ENCODE measurements around the gene PRDM16.

PRDM16 gene

DNA sequence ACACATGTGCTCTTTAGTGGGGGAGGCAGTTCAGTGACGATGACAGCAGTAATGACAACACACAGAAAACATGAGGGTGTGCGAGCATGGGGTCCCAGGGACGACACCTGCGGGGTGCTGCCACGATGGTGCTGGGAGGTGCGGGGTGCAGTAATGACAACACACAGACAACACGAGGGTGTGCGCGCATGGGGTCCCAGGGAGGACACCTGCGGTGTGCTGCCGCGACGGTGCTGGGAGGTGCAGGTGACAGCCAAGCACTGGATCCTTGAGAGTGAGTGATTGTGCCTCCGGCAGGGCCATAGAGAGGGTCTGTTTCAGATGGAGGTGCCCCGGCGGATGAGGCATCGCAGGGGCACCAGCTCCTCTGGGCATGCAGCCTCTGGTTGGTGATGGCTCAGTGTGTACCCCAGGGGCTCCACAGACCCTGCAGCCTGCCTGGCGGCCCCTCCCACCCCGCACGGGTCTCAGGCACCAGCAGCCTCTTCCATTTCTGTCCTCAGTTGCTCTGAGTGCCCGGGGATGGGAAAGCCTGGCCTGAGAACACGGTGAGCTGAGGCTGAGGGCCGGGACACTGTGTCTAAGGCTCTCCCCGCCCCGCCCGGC lies 193.8 kb downstream of the PRDM16 start:
- no peak for DNase-seq (ENCODE audit: low read depth)

DNA sequence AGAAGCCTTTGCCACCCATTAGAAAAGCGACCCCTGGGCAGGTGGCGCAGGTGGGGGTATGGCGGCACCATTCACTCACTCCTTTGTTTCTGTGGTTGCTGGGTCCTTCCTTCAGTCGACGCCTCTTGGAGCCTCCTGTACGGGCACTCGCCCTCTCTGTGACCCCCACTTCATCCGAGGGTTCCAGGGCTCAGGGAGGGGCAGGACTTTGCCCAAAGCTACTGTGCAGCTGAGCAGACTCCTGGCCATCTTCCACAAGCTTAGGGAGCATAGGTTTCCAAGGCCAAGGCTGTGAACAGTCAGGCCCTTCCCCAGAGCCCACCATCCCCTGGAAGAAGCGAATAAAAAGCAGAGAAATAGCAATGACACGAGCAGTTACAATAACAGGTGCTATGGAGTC lies 194.8 kb downstream of the PRDM16 start:
- DNase-seq (ENCODE audit: low read depth): no peak

DNA sequence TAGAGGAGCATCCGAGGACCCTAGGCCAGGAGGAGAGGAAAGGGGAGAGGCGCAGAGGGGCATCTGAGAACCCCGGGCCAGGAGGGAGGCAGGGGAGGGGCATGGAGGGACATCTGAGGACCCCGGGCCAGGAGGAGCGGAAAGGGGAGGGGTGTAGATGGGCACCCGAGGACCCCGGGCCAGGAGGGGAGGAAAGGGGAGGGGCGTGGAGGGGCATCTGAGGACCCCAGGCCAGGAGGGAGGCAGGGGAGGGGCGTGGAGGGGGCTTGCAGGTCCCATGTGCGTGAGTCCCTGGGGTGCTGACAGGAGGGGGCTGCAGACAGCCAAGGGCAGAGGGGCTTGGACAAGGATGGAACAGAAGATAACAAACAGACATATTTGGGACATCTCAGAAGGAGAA lies 195.5 kb downstream of the PRDM16 start:
- DNase-seq (ENCODE audit: low read depth): no peak

DNA sequence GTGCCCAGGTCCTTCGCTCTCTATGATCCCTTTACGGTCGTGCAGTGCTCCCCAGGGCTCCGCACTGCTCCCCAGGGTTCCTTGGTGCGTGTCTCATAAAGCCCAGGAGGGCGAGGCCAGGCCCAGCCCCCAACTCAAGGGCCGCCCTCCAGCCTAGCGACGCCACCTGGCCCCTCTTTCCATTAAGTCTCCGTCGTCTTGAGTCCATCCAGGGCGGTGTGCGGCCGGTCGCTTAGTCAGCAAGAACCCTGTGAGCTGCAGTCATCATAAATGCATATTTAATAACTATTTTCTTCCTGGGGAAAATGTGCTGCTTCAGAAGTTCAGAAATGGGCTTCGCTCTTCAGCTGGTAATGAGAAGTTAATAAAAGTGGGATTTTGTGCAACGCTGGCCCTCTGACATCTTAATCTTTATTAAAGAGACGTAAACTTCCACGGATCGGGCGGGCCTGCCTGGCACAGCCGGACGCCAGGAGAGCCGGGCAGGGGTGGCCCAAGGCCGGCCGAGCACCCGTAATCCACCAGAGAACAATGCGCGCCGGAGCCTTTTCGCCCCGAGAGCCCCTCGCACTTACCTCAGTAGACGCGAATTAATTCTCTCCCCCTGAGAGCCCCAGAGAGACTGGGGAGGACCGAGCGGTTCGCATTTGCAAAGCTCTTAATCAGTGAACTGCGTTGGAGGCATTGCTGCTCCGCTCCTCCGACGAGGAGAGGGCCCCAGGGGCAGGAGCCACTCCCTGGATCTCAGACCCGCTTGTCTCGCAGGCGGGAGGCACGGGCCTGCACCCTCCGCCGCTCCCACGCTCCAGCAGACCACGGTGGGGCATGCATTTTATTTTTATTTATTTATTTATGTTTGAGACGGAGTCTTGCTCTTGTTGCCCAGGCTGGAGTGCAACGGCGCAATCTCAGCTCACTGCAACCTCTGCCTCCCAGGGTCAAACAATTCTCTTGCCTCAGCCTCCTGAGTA lies 197.1 kb downstream of the PRDM16 start:
- DNase-seq (ENCODE audit: low read depth): no peak

DNA sequence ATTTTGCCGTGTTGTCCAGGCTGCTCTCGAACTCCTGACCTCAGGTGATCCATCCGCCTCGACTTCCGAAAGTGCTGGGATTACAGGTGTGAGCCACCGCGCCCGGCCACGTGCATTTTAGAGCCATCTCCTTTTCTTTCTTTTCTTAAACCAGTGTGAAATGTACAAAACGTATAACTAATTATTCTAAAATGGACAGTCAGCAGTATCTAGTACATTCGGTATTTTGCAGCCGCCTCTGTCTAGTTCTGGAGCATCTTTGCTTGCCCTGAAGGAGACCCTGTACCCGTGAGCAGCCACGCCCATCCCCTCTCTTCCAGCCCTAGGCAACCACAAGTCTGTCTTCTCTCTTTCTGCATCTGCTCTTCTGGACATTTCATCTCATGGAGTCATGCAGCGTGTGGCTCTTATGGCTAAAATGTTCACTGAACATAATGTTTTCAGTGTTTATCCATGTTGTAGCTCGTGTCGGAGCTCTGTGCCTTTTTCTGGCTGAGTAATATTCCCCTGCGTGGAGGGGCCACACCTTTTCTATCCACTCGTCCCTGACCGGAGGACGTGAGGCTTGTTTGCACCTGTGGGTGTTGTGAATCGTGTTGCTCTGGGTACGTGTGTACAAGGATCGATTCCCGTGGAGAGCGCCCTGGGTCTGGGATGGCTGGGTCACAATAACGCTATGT lies 198.0 kb downstream of the PRDM16 start:
- no peak for DNase-seq (ENCODE audit: low read depth)

DNA sequence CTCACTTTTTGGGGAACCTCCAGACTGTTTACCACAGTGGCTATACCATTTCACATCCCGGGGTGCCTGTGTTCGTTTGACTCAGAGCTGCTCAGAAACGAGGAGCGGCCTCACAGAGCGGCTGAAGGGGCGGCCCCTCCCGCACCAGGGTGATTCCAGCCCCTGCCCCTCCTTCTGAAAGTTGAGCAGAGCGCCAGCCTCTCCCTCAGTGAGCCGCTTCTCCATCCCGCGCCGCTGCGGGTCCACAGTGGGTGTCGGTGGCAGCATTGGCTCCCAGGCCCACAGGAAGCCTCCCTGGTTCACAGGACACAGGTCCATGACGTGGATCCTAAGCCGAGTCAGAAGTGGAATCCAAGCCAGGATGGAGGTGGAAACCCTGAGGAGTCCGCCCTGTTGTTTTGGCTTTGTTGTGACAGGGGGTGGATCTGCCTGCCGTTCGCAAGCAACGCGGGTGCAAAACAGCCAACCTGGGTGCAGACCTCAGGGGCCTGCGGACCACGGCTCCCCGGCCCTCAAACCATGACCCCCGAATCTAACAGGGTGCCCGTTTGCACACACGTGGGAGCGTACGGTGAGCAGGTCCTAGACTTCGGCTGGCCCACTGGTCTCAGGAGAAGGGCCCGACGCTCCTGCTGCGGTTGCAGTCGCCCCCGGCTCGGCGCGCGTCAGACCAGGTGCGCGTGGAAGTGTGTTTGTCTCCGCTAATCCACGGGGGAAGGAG lies 198.7 kb downstream of the PRDM16 start:
- DNase-seq (ENCODE audit: low read depth): no peak

DNA sequence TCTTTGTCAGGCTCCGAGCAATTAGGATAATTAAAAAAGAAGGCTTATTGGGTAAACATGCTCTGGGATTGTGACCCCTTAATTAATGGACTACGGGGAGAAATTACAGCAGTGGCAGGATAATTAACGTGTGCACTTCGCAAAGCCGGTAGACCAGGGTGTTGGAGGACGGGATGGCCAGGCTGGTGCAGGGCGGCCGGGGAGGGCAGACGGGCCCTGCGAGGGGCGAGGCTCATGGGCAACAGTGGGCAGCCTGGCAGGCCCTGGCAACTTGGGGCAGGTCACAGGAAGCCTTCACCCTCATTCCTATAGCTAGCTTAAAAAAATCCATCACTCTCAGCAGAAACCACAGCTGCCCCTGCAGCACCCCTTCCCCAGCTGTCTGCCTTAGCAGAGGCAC lies 199.3 kb downstream of the PRDM16 start:
- no peak for DNase-seq (ENCODE audit: low read depth)

DNA sequence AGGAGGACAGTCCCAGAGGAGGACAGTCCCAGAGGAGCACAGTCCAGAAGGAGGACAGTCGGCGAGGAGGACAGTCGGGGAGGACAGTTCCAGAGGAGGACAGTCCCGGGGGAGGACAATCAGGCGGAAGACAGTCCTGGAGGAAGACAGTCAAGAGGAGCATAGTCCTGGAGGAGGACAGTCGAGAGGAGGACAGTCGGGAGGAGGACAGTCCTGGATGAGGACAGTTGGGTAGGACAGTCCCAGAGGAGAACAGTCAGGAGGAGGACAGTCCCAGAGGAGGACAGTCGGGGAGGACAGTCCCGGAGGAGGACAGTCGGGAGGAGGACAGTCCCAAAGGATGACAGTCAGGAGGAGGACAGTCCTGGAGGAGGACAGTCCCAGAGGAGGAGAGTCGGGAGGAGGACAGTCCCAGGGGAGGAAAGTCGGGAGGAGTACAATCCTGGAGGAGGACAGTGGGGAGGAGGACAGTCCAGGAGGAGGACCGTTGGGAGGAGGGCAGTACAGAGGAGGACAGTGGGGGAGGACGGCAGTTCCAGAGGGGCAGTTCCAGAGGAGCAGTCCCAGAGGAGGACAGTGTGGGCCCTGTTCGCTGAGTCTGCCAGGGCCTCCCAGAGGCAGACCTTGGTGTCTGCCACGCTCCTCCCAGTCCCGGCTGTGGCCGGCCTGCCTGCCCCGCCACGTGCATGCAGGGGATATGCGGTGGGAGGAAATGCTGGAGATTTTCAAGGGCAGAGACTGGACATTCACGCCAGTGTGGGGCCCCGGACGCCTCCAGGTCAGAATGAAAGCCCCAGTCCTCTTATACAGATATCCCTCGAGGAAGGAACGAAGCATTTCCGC lies 201.6 kb downstream of the PRDM16 start:
- no peak for DNase-seq (ENCODE audit: low read depth)

DNA sequence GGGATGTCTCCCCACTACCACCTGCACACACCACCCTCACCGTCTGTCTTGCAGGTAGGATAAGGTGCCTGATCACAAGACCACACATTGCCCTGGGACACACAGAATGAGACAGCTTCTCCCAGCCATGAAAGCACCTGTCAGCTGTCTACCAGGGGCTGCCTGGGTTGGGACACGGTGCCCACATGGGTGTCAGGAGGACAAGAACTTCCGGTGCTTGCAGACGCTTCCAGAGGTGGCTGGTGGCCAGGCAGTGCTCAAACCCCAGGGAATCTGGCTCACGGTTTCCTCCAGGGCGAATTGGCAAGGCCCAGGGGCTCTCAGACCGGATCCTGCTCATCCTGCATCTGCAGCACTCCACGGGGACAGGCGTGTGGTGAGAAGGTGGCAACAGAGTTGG lies 202.9 kb downstream of the PRDM16 start:
- DNase-seq (ENCODE audit: low read depth): no peak

DNA sequence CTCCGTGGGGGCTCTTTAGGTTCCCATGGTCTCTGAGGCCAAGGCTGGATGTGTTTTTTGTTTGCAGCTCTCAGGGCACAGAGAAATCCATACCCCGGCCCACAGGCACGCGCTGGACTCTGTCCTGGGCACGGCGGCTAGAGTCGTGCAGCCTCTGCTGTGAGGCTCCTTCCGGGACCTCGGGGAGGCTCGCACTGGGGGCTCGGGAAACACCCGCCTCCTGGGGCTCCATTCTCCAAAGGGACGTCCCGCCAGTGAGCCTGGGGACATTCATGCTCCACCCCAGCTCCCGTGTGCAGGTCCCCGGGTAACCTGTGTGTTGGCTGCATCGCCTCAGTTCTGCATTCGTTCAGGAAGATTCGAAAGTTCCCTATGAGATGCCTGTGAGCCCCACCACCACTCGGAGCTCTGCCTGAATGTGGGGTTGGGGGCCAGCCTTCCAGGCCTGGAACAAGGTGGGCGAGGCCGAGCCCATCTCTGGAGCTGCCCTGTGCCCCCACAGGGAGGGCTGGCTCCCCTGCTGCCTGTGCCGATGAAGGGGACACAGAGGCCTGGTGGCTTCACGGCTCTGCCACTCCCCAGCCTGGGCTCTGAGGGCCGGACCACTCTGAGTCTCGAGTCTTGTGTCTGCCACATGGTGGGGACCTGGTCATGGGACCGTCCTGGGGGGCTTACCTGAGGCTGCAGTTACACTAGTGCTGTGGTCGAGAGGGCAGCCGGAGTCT lies 203.5 kb downstream of the PRDM16 start:
- no peak for DNase-seq (ENCODE audit: low read depth)

DNA sequence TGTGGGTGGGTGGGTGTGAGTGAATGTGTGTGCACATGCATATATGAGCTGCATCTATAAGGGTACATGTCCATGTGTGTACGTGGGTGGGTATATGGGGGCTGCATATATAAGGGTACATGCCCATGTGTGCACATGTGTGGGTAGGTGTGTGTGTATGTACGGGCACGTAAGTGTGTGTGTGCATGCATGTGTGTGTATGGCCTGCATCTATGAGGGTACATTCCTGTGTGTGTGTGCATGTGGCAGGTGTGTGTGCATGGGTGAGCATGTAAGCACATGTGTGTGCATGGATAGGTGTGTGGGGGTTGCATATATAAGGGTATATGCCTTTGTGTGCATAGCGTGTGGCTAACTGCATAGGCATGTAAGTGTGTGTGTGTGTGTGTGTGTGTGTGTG lies 204.4 kb downstream of the PRDM16 start:
- no peak for DNase-seq (ENCODE audit: low read depth)

DNA sequence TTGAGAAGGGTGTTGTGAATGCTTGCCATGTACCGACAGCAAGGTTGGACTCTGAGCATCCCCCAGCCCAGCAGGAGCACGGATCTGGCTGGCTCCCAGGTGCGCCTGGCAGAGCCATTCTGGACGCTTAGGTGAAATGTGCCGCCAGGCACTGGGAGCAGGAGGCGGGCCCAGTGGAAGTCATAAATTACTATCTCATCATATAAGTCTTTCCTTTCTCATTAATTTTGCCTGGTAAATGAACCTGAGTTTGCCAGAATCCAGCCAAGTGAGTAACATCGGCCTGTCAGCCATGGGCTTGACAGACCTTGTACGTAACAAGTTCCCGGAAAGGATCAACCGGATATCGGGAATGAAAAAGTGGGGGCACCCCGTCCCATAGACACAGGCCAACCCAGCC lies 206.0 kb downstream of the PRDM16 start:
- DNase-seq (ENCODE audit: low read depth): no peak

DNA sequence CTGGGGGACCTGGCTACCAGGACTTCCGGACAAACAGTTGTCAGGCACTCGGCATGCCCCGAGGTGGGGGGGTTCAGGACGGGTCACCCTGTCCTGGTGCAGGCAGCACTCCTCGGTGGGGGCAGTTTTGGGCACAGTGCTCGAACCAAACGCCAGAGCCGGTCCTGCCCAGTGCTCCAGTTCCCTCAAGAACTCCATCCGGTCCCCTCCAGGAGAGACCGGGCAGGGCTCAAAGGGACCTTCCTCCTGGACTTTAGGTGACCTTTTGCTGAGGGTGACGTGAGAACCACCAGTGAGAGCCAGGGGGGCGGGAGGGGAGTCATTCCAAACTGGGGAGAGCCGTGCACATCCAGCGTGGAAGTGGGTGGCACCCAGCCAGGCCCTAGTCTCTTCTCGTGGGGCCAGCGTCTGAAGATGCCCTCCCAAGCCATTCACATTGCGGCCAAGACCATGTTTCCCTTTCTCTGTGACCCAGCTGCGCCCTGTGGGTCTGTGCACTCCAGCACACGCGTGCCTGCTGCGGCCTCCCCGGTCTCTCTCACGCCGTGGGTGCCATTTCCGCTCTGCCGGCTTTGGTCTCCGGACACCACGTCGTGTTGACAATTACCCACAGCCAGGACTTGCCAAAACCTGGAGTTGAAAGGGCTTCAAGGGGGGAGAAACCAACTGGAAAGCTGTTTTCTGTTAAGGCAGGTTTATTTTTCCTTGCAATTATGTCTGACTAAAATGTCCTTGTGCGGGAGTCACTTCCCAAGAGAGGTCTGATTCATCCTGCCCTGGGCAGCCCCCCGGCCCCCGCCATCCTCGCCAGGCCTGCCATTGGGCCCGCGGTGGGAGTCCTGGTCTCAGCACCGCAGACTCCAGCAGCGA lies 206.7 kb downstream of the PRDM16 start:
- no peak for DNase-seq (ENCODE audit: low read depth)

DNA sequence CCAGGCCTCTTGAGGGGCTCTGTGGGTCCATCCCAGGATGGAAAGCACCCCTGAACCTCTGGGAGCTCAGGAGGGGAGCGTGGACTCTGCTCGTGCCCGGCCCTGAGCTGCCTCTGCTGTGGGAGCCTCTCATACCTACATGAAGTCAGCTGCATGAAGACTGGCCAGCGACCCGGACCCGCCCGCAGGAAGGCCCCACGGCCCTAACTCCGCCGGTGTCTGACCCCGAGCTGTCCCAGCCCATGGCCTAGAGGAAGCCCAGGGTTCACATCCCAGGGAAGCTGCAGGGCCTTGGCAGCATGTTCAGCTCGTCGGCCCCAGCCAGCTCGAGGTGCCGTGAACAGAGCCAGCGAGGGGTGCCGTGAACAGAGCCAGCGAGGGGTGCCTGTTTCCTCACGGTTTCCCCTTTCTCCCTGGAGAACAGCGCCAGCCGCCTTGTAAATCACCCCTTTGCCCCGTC lies 207.4 kb downstream of the PRDM16 start:
- no peak for DNase-seq (ENCODE audit: low read depth)

DNA sequence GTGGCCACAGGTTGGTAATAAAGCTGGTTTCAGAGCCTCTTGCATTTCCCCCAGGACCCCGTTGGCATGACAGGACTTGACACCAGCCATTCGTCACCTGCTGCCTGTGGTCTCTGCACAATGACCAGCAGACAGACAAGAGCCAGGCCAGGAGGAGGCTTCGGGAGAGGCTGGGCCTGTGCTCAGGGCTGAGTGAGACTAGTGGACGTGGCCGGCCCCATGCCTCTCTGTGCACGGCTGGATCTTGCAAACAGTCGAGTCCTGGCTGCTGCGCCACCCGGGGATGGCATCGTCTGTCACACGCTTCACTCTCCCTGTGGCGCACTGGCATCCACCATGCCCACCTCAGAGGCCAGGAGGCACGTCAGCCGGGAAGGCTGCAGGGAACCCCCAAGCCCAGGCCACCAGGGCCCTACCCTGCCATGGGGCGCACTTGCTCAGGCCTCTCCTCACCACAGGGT lies 208.0 kb downstream of the PRDM16 start:
- DNase-seq (ENCODE audit: low read depth): no peak

DNA sequence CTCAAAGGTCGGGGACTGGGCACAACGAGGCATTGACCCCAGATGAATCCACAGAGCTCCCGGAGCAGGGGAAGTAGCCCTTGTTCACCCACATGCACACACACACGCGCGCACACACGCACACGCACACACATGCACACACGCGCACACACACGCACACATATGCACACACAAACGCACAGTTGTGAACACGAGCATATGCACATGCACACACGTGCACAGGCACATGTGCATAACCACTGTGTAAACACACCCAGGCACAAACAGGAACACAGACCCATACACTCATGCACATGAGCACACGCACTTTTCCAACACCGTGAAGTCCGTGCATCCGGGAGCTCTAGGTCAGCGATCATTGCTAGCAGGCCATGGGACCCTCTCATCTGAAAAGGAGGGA lies 208.6 kb downstream of the PRDM16 start:
- DNase-seq (ENCODE audit: low read depth): no peak

DNA sequence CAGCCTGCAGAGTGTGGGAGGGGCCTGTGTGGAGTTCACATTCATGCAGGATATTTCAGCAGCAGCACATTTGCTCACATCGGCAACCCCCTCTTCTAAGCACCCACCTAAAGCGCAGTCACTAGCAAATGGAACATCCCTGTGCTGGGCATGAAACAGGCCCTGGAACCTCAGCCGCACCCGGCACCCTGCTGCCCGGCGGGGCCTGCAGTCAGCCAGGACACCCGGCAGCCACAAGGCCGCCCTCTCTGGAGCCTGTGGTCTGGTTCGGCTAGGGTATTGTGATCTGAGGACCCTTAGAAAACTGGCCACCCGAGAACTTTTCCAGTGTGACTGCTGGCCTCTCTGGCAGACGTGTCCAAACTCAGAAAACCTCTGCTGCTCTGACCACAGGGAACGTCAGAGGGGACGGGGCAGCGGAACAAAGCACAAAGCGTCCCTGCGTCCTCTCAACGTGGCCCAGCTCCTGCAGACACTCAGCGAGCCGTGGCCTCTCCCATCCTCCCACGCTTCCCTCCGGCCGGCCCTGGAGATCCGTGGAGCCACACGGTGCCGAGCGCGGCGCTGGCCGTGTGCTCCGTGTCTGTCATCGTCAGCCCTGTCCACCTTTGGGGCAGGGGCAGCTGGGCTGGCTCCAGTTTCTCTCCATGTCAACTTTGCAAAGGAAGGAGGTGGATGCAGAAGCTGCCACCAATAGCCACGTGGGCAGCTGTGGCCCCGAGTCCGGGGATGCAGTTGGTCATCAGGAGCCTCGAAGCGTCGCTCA lies 209.6 kb downstream of the PRDM16 start:
- DNase-seq (ENCODE audit: low read depth): no peak

DNA sequence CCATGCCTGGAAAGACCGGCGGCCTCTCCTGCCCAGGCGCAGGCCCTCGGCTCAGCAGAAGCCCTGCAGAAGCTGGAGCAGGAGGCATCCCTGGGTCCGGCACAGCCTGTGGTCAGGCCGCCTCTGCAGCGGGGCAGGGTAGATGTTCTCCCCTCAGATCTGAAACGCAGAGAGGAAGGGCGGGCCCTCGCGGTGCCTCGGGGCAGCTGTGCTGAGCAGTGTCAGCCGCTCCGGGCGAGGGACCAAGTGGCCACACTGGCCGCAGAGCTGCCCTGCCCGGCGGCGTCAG lies 210.1 kb downstream of the PRDM16 start:
- DNase-seq (ENCODE audit: low read depth): no peak

DNA sequence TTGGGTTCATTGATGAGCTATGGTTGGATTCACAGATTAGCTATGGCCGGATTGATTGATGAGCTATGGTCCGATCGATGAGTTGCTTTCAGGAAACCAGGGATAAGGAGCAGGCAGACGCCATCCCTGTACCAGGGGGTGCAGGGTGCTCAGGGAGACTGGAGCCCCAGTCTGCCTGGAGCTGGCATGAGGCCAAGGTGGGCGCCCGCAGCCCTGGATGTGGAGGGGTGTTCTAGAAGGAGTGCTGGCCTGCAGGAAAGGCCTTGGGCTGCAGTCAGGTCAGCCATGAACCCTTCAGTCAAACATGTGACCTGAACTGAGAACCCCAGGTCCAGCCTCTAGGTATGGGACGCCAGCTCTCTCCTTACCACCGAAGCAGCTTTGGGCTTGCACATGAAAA lies 212.7 kb downstream of the PRDM16 start:
- no peak for DNase-seq (ENCODE audit: low read depth)
